ENCODE results near the gene VPS37B.

The VPS37B gene

GRCh38 chr12:122937622-122938091 is 41.7 kb upstream of the VPS37B start:
- no peak overlapping the region for H3K4me3 ChIP-seq (ENCODE audit: low read depth, low read length)
- in situ Hi-C loops (cut with HindIII; ENCODE audit: low sequenced_read_pairs): no loop called here
- DNase-seq (ENCODE audit: low read depth): no peak
- TF ChIP-seq CTCF (IDR thresholded peaks at IDR 0.05; ENCODE audit: low read depth, low read length, missing control alignments): no peak

- in situ Hi-C loops (cut with HindIII; ENCODE audit: low sequenced_read_pairs): no loop called here
- DNase-seq (ENCODE audit: low read depth): no peak
- H3K4me3 ChIP-seq (ENCODE audit: low read depth, low read length): no peak overlapping the region
- TF ChIP-seq CTCF (IDR thresholded peaks at IDR 0.05; ENCODE audit: low read depth, low read length, missing control alignments): no peak
Measured at GRCh38 chr12:122935318-122935717, 39.4 kb upstream of the VPS37B start.

- no peak overlapping the region for H3K4me3 ChIP-seq (ENCODE audit: low read depth, low read length)
- TF ChIP-seq CTCF (IDR thresholded peaks at IDR 0.05; ENCODE audit: low read depth, low read length, missing control alignments): no peak
- DNase-seq (ENCODE audit: low read depth): no peak
- in situ Hi-C loops (cut with HindIII; ENCODE audit: low sequenced_read_pairs): no loop called here
Measured at GRCh38 chr12:122934722-122935121, 38.8 kb upstream of the VPS37B start.

GRCh38 chr12:122932207-122932606 is 36.3 kb upstream of the VPS37B start:
- no peak for DNase-seq (ENCODE audit: low read depth)
- in situ Hi-C loops (cut with HindIII; ENCODE audit: low sequenced_read_pairs): no loop called here
- no peak overlapping the region for H3K4me3 ChIP-seq (ENCODE audit: low read depth, low read length)
- no peak for TF ChIP-seq CTCF (IDR thresholded peaks at IDR 0.05; ENCODE audit: low read depth, low read length, missing control alignments)

- no peak overlapping the region for H3K4me3 ChIP-seq (ENCODE audit: low read depth, low read length)
- TF ChIP-seq CTCF (IDR thresholded peaks at IDR 0.05; ENCODE audit: low read depth, low read length, missing control alignments): no peak
- no peak for DNase-seq (ENCODE audit: low read depth)
- in situ Hi-C loops (cut with HindIII; ENCODE audit: low sequenced_read_pairs): no loop called here
Measured at GRCh38 chr12:122929812-122930211, 33.9 kb upstream of the VPS37B start.

- no peak for DNase-seq (ENCODE audit: low read depth)
- in situ Hi-C loops (cut with HindIII; ENCODE audit: low sequenced_read_pairs): no loop called here
- TF ChIP-seq CTCF (IDR thresholded peaks at IDR 0.05; ENCODE audit: low read depth, low read length, missing control alignments): no peak
- H3K4me3 ChIP-seq (ENCODE audit: low read depth, low read length): no peak overlapping the region
Measured at GRCh38 chr12:122929148-122929538, 33.2 kb upstream of the VPS37B start.

Data from astrocyte of the cerebellum (primary cell).